GM12875 (cell line): ENCODE data around the gene DDR2.
"Not testable (repeated sequence)": the region's sequence is repeated elsewhere in the genome, so short reads cannot be mapped to it uniquely, and the experiment has no call there.

Source experiments
- H3K4me3 ChIP-seq: one replicate; pipeline ENCODE4 v1.5.1; 2011; ENCODE audit warnings: low read depth, low read length, control low read depth
- TF ChIP-seq, protein P1 (sequence below): IDR thresholded peaks from 2 replicates; pipeline ENCODE4 v1.5.1; 2011; ENCODE audit warnings: low read depth, mild to moderate bottlenecking, control low read depth, inconsistent platforms, low read length, moderate library complexity, borderline replicate concordance; ENCODE audit not compliant: insufficient read depth

The DDR2 gene

GRCh38 chr1:162632217-162632666 lies at the start of gene DDR2:
TSS of gene DDR2 (plus strand) at chr1:162632464. CDS start at chr1:162719064, 86,600 bp downstream.
- peak within 1 kb of the TSS; percentile 29 for H3K4me3 ChIP-seq
- TF ChIP-seq, protein P1, sequence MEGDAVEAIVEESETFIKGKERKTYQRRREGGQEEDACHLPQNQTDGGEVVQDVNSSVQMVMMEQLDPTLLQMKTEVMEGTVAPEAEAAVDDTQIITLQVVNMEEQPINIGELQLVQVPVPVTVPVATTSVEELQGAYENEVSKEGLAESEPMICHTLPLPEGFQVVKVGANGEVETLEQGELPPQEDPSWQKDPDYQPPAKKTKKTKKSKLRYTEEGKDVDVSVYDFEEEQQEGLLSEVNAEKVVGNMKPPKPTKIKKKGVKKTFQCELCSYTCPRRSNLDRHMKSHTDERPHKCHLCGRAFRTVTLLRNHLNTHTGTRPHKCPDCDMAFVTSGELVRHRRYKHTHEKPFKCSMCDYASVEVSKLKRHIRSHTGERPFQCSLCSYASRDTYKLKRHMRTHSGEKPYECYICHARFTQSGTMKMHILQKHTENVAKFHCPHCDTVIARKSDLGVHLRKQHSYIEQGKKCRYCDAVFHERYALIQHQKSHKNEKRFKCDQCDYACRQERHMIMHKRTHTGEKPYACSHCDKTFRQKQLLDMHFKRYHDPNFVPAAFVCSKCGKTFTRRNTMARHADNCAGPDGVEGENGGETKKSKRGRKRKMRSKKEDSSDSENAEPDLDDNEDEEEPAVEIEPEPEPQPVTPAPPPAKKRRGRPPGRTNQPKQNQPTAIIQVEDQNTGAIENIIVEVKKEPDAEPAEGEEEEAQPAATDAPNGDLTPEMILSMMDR, result no peak

DNA sequence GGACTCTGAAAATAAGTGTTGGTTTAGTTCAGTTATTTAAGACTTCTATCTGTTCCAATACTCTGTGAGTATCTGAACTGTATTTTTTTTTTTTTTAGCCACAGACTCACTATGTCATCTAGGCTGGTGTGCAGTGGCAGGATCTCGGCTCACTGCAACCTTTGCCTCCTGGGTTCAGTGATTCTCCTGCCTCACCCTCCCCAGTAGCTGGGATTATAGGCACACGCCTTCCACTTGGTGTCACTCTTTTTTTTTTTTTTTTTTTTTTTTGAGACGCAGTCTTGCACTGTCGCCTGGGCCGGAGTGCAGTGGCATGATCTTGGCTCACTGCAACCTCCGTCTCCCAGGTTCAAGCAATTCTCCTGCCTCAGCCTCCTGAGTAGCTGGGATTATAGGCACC lies 49.4 kb upstream of the DDR2 start:
- not testable (repeated sequence) for H3K4me3 ChIP-seq

- not testable (repeated sequence) for H3K4me3 ChIP-seq
Observed at GRCh38 chr1:162585101-162585500, 47.2 kb upstream of the DDR2 start.

DNA sequence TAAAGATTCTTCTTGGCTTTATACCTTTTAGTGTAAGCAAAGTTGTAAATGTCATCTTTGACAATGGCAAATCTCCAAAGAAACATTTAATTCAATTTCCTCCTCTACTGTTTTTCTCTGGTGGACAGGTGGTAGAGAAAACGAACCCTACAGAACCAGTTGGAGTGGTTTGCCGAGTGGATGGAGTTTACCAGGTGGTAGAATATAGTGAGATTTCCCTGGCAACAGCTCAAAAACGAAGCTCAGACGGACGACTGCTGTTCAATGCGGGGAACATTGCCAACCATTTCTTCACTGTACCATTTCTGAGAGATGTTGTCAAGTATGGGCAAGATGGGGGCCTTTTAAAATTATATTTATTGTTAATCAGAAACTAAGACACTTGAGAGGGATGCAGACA lies 44.9 kb upstream of the DDR2 start:
- TF ChIP-seq, protein P1, result no peak
- H3K4me3 ChIP-seq, result no peak overlapping the region

DNA sequence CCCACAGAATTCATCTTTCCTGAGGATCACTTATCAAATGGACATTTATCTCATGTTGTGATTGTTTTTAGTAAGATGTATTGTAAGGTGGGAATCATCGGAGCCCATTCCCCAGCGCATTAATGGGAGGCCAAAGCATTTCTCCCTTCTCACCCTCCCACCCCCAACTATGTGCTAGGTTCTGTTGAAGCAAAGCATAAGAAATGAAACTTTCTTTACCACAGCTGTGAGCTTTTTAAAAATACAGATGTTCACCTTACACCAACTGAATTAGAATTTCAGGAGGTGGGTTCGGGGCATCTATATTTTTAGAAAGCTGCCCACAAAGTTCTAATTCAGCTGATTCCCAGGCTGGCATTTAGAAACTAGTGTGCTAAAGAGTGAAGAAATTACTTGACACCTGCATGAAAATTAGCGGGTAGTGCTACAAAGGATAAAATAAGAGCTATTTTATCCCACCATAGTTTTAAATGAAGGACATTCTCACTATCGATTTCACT lies 44.5 kb upstream of the DDR2 start:
- no peak overlapping the region for H3K4me3 ChIP-seq
- TF ChIP-seq, protein P1, result no peak

- no peak overlapping the region for H3K4me3 ChIP-seq
- TF ChIP-seq, protein P1, result no peak
Observed at GRCh38 chr1:162590101-162590500, 42.2 kb upstream of the DDR2 start.

- TF ChIP-seq, protein P1, result no peak
Observed at GRCh38 chr1:162590686-162591085, 41.6 kb upstream of the DDR2 start.

GRCh38 chr1:162596514-162597170 lies 35.6 kb upstream of the DDR2 start:
- H3K4me3 ChIP-seq, result no peak overlapping the region
- TF ChIP-seq, protein P1, result no peak

More at GRCh38 chr1:162590686-162591085, 41.6 kb upstream of the DDR2 start:
- H3K4me3 ChIP-seq, result no peak overlapping the region
